ENCODE measurements around the gene RABL6. TPM values are rescaled to one million over a fixed set of nuclear protein-coding genes. Genes with fewer than 3 reads are reported as not detected.

RABL6 gene
- total RNA-seq, 2 experiments from 2014 or later: 113 to 133 TPM

- H2AFZ ChIP-seq (ENCODE audit: low read length): no peak overlapping the region
- H3K27ac ChIP-seq (ENCODE audit: low read depth, low read length, poor library complexity, severe bottlenecking): no peak overlapping the region
- DNase-seq (ENCODE audit: low spot score): no peak
- no peaks in the 10 kb centered on the region for H3K79me2 ChIP-seq (ENCODE audit: insufficient read depth, low read depth, low read length)
- TF ChIP-seq, protein P1, sequence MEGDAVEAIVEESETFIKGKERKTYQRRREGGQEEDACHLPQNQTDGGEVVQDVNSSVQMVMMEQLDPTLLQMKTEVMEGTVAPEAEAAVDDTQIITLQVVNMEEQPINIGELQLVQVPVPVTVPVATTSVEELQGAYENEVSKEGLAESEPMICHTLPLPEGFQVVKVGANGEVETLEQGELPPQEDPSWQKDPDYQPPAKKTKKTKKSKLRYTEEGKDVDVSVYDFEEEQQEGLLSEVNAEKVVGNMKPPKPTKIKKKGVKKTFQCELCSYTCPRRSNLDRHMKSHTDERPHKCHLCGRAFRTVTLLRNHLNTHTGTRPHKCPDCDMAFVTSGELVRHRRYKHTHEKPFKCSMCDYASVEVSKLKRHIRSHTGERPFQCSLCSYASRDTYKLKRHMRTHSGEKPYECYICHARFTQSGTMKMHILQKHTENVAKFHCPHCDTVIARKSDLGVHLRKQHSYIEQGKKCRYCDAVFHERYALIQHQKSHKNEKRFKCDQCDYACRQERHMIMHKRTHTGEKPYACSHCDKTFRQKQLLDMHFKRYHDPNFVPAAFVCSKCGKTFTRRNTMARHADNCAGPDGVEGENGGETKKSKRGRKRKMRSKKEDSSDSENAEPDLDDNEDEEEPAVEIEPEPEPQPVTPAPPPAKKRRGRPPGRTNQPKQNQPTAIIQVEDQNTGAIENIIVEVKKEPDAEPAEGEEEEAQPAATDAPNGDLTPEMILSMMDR (conservative IDR thresholded peaks at IDR 0.05; ENCODE audit: low read length): no peak
- TF ChIP-seq EZH2phosphoT487 (IDR thresholded peaks at IDR 0.05; ENCODE audit: borderline replicate concordance, low read depth, low read length): no peak
- H3K4me2 ChIP-seq (ENCODE audit: low read length): no peak overlapping the region
- no TSS peak for BruUV-seq (replicated peaks)
- H3K9me2 ChIP-seq (ENCODE audit: insufficient read depth, low read length): no peaks in the 10 kb centered on the region
- ChIA-PET CTCF (ENCODE audit: unreplicated experiment) (no interaction called here), POLR2A (no interaction called here)
- no peaks in the 10 kb centered on the region for H3K9me3 ChIP-seq (ENCODE audit: low read length)
- peaks cover 52% of the 10 kb centered on the region for H3K36me3 ChIP-seq (ENCODE audit: insufficient read depth, low read length)
- no peaks in the 10 kb centered on the region for H4K20me1 ChIP-seq (ENCODE audit: insufficient read depth, low read length)
- intact Hi-C loops (cut with micrococcal nuclease; ENCODE audit: unreplicated experiment): no loop called here
- peaks cover 17% of the 10 kb centered on the region for H3K4me1 ChIP-seq (ENCODE audit: insufficient read depth, low read length, poor library complexity, severe bottlenecking)
- no peak overlapping the region for H3K4me3 ChIP-seq (ENCODE audit: low read depth, low read length, poor library complexity, severe bottlenecking)
Measured at GRCh38 chr9:136838314-136839228, 30.8 kb downstream of the RABL6 start.

- no peak overlapping the region for H3K4me2 ChIP-seq (ENCODE audit: low read length)
- CTCF ChIA-PET (ENCODE audit: unreplicated experiment): no interaction called here
- intact Hi-C loops (cut with micrococcal nuclease; ENCODE audit: unreplicated experiment): no loop called here
- DNase-seq (ENCODE audit: low spot score): no peak
- no TSS peak for BruUV-seq (replicated peaks)
- no peak overlapping the region for H3K4me3 ChIP-seq (ENCODE audit: low read depth, low read length, poor library complexity, severe bottlenecking)
- no peaks in the 10 kb centered on the region for H3K9me2 ChIP-seq (ENCODE audit: insufficient read depth, low read length)
- H4K20me1 ChIP-seq (ENCODE audit: insufficient read depth, low read length): no peaks in the 10 kb centered on the region
- no peaks in the 10 kb centered on the region for H3K9me3 ChIP-seq (ENCODE audit: low read length)
- peaks cover 22% of the 10 kb centered on the region for H3K4me1 ChIP-seq (ENCODE audit: insufficient read depth, low read length, poor library complexity, severe bottlenecking)
- no peaks in the 10 kb centered on the region for H3K79me2 ChIP-seq (ENCODE audit: insufficient read depth, low read depth, low read length)
- H2AFZ ChIP-seq (ENCODE audit: low read length): no peak overlapping the region
- H3K27ac ChIP-seq (ENCODE audit: low read depth, low read length, poor library complexity, severe bottlenecking): no peak overlapping the region
- H3K36me3 ChIP-seq (ENCODE audit: insufficient read depth, low read length): peaks cover 45% of the 10 kb centered on the region
- TF ChIP-seq, protein P1 (conservative IDR thresholded peaks at IDR 0.05; ENCODE audit: low read length): no peak
- TF ChIP-seq EZH2phosphoT487 (IDR thresholded peaks at IDR 0.05; ENCODE audit: borderline replicate concordance, low read depth, low read length): no peak
- POLR2A ChIA-PET: no interaction called here
Measured at GRCh38 chr9:136839229-136840139, 31.7 kb downstream of the RABL6 start.
